ENCODE measurements around the gene POTEF.
A peak's percentile ranks its signal among the peaks of the same experiment; 100 is the strongest.
"Not testable (repeated sequence)": the region's sequence is repeated elsewhere in the genome, so short reads cannot be mapped to it uniquely, and the experiment has no call there.

POTEF gene

GRCh38 chr2:130102597-130103363, 26.2 kb downstream of the POTEF start:
- not testable (repeated sequence) for DNase-seq

- DNase-seq = not testable (repeated sequence)
These were observed 66.4 kb downstream of the POTEF start for GRCh38 chr2:130062645-130063044.

GRCh38 chr2:130059982-130060381, 69.0 kb downstream of the POTEF start:
- not testable (repeated sequence) for DNase-seq

GRCh38 chr2:130056336-130056735, 72.7 kb downstream of the POTEF start:
- DNase-seq = not testable (repeated sequence)

- not testable (repeated sequence) for DNase-seq
These were observed 75.7 kb downstream of the POTEF start for GRCh38 chr2:130053217-130053911.

- DNase-seq = not testable (repeated sequence)
These were observed 76.6 kb downstream of the POTEF start for GRCh38 chr2:130052376-130052775.

- not testable (repeated sequence) for DNase-seq
These were observed 80.6 kb downstream of the POTEF start for GRCh38 chr2:130048422-130048821.

- not testable (repeated sequence) for DNase-seq
These were observed 90.8 kb downstream of the POTEF start for GRCh38 chr2:130038265-130038603.

GRCh38 chr2:130025931-130026330, 103.1 kb downstream of the POTEF start:
- DNase-seq = peak; percentile 2
